ENCODE results near the gene KISS1R. TPM values are rescaled to one million over a fixed set of nuclear protein-coding genes. Genes with fewer than 3 reads are reported as not detected.
A peak's percentile ranks its signal among the peaks of the same experiment; 100 is the strongest.

KISS1R gene
- total and polyA plus RNA-seq, 2 of the 4 experiments (the other 2 are of a cell fraction): not detected

DNA sequence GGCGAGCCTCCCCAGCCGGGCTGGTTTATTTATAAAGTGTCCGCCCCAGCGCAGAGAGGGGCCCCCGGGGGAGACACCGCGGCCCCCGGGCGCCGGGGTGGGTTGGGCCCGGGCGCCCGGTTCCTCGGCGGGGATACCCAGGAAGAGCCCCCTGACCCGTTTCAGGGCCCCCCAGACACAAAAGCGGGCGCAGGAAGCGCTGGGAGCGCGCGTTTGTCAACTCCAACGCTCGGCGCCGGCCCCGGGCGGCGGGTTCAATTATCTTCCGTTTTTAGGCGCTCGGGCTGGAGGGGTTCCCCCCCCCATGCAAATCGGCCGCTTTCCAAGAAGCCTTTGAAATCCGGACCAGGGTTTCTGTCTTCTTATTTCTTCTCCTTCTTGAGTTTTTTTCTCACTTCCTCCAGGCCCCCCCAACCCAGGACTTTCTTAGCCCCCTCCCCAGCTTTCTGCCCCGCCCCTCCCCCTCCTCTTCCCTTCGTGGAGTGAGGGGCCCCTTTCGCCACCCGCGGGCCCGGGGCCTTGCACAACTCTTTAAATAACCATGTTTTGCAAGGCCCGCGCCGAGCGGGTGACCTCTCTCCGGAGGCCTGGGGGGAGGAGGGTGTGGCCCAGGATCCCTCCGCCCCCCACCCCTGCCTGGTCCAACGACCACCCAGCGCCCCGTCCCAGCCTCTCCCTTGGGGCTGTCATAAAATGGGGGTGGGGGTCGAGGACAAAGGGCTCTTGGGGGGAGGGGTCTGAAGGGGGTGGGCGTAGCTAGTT is 9.6 kb downstream of the KISS1R start:
- H3K23ac ChIP-seq (ENCODE audit: low read depth, low read length): peak overlapping the region; percentile 82; the same call in 1 of the 2 replicates
- ATAC-seq (ENCODE audit: low read depth) (peak; percentile 18), DNase-seq (no peak)
- in situ Hi-C loops (cut with MboI; ENCODE audit: low sequenced_read_pairs) (no loop called here), dilution Hi-C loops (cut with HindIII; ENCODE audit: low sequenced_read_pairs, unreplicated experiment) (no loop called here), intact Hi-C loops (cut with micrococcal nuclease) (loop anchor here (1.0 to 2.0 kb wide), 2 partner anchors 56 to 314 kb away; partner anchors contain the start of gene ATP5F1D)
- H4K8ac ChIP-seq (ENCODE audit: low read depth in 2 of 2, low read length in 2 of 2): peak overlapping the region; percentile 57 to 60; a peak in 3 of 4 replicates
- H2BK20ac ChIP-seq (ENCODE audit: low read depth, low read length): no peak overlapping the region
- H4K91ac ChIP-seq (ENCODE audit: insufficient read depth, low read depth, low read length): peak overlapping the region; percentile 79
- peak overlapping the region; percentile 50 for H3K14ac ChIP-seq (replicated peaks; ENCODE audit: low read depth, low read length)
- H2BK120ac ChIP-seq (ENCODE audit: low read depth, low read length): peak overlapping the region; percentile 35; the same call in 1 of the 2 replicates
- peak; percentile 5; the same call in 1 of the 2 replicates for TF ChIP-seq POLR2A (IDR thresholded peaks at IDR 0.05; ENCODE audit: low read depth, low read length)
- no peak for TF ChIP-seq RFX5 (IDR thresholded peaks at IDR 0.05; ENCODE audit: low read depth, low read length)
- peak; percentile 65 for TF ChIP-seq CEBPB (IDR thresholded peaks at IDR 0.05; ENCODE audit: low read depth, low read length)
- H3K27ac ChIP-seq (ENCODE audit: insufficient read depth, low read length): peak overlapping the region; percentile 97
- H3K79me1 ChIP-seq (ENCODE audit: low read depth in 1 of 2, low read length in 2 of 2): peaks cover 1 to 39% of the 10 kb centered on the region in 2 experiments
- no peak overlapping the region for H2BK15ac ChIP-seq (ENCODE audit: low read depth, low read length)
- H3K9me1 ChIP-seq (ENCODE audit: insufficient read depth, low read length): no peaks in the 10 kb centered on the region
- peak overlapping the region; percentile 84 for H3K56ac ChIP-seq (ENCODE audit: extremely low read depth, insufficient read depth, low read length)
- peaks cover 10% of the 10 kb centered on the region for H4K20me1 ChIP-seq (ENCODE audit: insufficient read depth, low read length)
- peak overlapping the region; percentile 56 for H3K4me2 ChIP-seq (ENCODE audit: low read depth, low read length)
- H4K5ac ChIP-seq (ENCODE audit: low read depth, low read length): peak overlapping the region; percentile 67
- peak overlapping the region; percentile 98 for H3K9ac ChIP-seq (ENCODE audit: low read depth, low read length)
- H3K36me3 ChIP-seq (ENCODE audit: control insufficient read depth, insufficient read depth, low read length): peaks cover 24% of the 10 kb centered on the region
- H3K9me3 ChIP-seq (ENCODE audit: control insufficient read depth, insufficient read depth, low read length): no peaks in the 10 kb centered on the region
- no peaks in the 10 kb centered on the region for H3K27me3 ChIP-seq (ENCODE audit: control insufficient read depth, insufficient read depth, low read length)
- ChIA-PET POLR2A (ENCODE audit: unreplicated experiment) (no interaction called here), CTCF (interaction anchor here (1.2 kb wide), 1 partner anchor 57 kb away, joined by 3 read pairs; no protein-coding TSS in a partner anchor)
- peak overlapping the region; percentile 90; the same call in 1 of the 2 replicates for H2AK5ac ChIP-seq (ENCODE audit: low read depth, low read length)
- H2AK9ac ChIP-seq (replicated peaks; ENCODE audit: low read depth, low read length, poor library complexity): peak overlapping the region; percentile 99
- peak overlapping the region; percentile 84 for H3K4ac ChIP-seq (ENCODE audit: low read depth, low read length)
- no TSS peak for BruUV-seq (replicated peaks)
- H3K4me3 ChIP-seq (ENCODE audit: insufficient read depth, low read depth, low read length): peak overlapping the region; percentile 96
- no peak overlapping the region for H2AFZ ChIP-seq (replicated peaks; ENCODE audit: low read length, poor library complexity)
- peak overlapping the region; percentile 85 for H3K18ac ChIP-seq (ENCODE audit: low read depth, low read length)
- peak overlapping the region; percentile 87 for H2BK5ac ChIP-seq (ENCODE audit: low read depth, low read length, poor library complexity, severe bottlenecking)
- H3K4me1 ChIP-seq (ENCODE audit: control insufficient read depth, insufficient read depth, low read length): peaks cover 5% of the 10 kb centered on the region
- WGBS, 2 experiments (ENCODE audit: extremely low coverage in 2 of 2, insufficient read length in 1 of 2): 0% methylated on average over 2 of the region's 52 CpGs; no CpG with 5 or more reads in 1 of the 2 experiments

Data from IMR-90 (cell line).